NB4 (cell line): Measurements from ENCODE around the gene SPATA17.

Experiments
- DNase-seq: peaks from one replicate; pipeline ENCODE4 v3.0.0; 2010; ENCODE audit warnings: low read depth
- H3K4me3 ChIP-seq: one replicate; pipeline ENCODE4 v1.5.1; 2011; ENCODE audit warnings: mild to moderate bottlenecking, low read depth, low read length, moderate library complexity
- CTCF ChIP-seq: IDR thresholded peaks from one replicate; pipeline ENCODE4 v1.5.1; 2012; ENCODE audit warnings: low read depth, low read length
- MYC ChIP-seq: IDR thresholded peaks from 2 replicates; pipeline ENCODE4 v1.6.1; 2011; ENCODE audit warnings: low read depth, low read length
- POLR2A ChIP-seq: IDR thresholded peaks from 2 replicates; pipeline ENCODE4 v1.6.1; 2011; ENCODE audit warnings: mild to moderate bottlenecking; ENCODE audit not compliant: insufficient read length; ENCODE audit errors: extremely low read depth
- TF ChIP-seq, protein P1 (sequence below): IDR thresholded peaks from 2 replicates; pipeline ENCODE4 v1.6.1; 2011; ENCODE audit warnings: low read depth, low read length

The SPATA17 gene

GRCh38 chr1:217846733-217847132, 215.6 kb downstream of the SPATA17 start:
- no peak overlapping the region for H3K4me3 ChIP-seq
- no peak for TF ChIP-seq MYC
- TF ChIP-seq, protein P1, sequence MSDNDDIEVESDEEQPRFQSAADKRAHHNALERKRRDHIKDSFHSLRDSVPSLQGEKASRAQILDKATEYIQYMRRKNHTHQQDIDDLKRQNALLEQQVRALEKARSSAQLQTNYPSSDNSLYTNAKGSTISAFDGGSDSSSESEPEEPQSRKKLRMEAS, result no peak
- no peak for TF ChIP-seq POLR2A
- TF ChIP-seq CTCF, result no peak
- no peak for DNase-seq

DNA sequence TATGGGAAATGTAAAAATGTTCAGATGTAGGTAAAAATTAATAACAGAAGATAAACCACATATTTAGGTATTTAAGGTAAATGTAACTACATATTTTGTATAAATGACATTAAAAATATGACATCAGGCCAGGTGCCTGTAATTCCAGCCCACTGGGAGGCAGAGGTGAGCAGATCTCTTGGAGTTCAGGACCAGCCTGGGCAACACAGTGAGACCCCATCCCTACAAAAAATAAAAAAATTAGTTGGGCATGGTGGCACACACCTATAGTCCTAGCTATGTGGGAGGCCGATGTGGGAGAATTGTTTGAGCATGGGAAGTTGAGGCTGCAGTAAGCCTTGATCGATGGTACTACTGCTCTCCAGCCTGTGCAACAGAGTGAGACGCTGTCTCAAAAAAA, 216.5 kb downstream of the SPATA17 start:
- no peak for DNase-seq
- TF ChIP-seq MYC, result no peak
- TF ChIP-seq CTCF, result no peak
- TF ChIP-seq, protein P1, result no peak
- TF ChIP-seq POLR2A, result no peak
- no peak overlapping the region for H3K4me3 ChIP-seq

GRCh38 chr1:217856342-217857034, 225.3 kb downstream of the SPATA17 start:
- no peak for TF ChIP-seq POLR2A
- TF ChIP-seq CTCF, result no peak
- TF ChIP-seq, protein P1, result no peak
- no peak overlapping the region for H3K4me3 ChIP-seq
- DNase-seq, result no peak

DNA sequence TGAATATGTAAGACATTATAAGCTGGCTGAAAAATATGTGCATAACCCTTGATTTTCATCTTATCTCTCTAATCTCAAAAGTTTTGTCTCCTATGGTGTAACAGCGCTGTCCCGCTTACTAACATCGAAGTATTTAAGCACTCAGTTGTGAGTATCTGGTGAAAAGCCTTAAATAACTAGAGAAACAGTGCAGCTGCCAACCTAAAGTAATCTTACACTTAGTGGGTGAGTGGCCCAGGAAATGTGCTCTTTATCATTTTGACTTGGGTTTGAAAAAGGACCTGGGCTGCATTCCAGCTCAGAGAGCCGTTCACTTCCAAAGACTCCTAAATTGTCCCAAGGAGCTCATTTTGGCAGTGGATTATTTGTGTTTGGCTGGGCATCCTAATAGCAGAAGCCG, 225.9 kb downstream of the SPATA17 start:
- DNase-seq, result no peak
- TF ChIP-seq MYC (no peak), POLR2A (no peak), CTCF (no peak)
- TF ChIP-seq, protein P1, result no peak
- no peak overlapping the region for H3K4me3 ChIP-seq

- DNase-seq, result no peak
- no peak overlapping the region for H3K4me3 ChIP-seq
- TF ChIP-seq POLR2A, result no peak
- TF ChIP-seq CTCF, result no peak
- TF ChIP-seq, protein P1, result no peak
- no peak for TF ChIP-seq MYC
Observed at GRCh38 chr1:217861658-217862057, 230.5 kb downstream of the SPATA17 start.
